ENCODE results near the gene SNAP29. TPM values are rescaled to one million over a fixed set of nuclear protein-coding genes. Genes with fewer than 3 reads are reported as not detected.
"Not testable (repeated sequence)": the region's sequence is repeated elsewhere in the genome, so short reads cannot be mapped to it uniquely, and the experiment has no call there.

The SNAP29 gene
- total RNA-seq, 4 donors from 2014 or later: 19.1 to 29.8 (median 22.8) TPM

DNA sequence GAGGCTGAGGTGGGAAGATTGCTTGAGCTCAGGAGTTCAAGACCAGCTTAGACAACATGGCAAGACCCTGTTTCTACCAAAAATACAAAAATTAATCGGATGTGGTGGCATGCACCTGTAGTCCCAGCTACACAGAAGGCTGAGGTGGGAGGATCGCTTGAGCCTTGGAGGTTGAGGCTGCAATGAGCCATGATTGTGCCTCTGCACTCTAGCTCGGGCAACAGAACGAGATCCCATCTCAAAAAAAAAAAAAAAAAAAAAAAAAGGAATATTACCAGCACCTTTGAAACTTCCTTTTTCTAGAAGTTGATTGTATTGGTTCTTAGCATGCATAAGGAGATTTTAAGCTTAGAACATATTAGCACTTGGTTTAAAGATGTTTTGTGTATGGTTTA, 69.8 kb downstream of the SNAP29 start:
- H3K9me3 ChIP-seq: no peaks in the 10 kb centered on the region
- TF ChIP-seq, protein P1, sequence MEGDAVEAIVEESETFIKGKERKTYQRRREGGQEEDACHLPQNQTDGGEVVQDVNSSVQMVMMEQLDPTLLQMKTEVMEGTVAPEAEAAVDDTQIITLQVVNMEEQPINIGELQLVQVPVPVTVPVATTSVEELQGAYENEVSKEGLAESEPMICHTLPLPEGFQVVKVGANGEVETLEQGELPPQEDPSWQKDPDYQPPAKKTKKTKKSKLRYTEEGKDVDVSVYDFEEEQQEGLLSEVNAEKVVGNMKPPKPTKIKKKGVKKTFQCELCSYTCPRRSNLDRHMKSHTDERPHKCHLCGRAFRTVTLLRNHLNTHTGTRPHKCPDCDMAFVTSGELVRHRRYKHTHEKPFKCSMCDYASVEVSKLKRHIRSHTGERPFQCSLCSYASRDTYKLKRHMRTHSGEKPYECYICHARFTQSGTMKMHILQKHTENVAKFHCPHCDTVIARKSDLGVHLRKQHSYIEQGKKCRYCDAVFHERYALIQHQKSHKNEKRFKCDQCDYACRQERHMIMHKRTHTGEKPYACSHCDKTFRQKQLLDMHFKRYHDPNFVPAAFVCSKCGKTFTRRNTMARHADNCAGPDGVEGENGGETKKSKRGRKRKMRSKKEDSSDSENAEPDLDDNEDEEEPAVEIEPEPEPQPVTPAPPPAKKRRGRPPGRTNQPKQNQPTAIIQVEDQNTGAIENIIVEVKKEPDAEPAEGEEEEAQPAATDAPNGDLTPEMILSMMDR (IDR thresholded peaks at IDR 0.05): no peak
- TF ChIP-seq EP300 (IDR thresholded peaks at IDR 0.05) (no peak), POLR2A (IDR thresholded peaks at IDR 0.05) (no peak), POLR2AphosphoS5 (IDR thresholded peaks at IDR 0.05) (no peak)
- no peaks in the 10 kb centered on the region for H3K36me3 ChIP-seq
- no peak for DNase-seq (ENCODE audit: low spot score in 2 of 2)
- 93% methylated on average over 4 of the region's 4 CpGs for WGBS
- no peaks in the 10 kb centered on the region for H3K27me3 ChIP-seq
- no peak overlapping the region for H3K4me3 ChIP-seq
- H3K4me1 ChIP-seq: peaks cover 33% of the 10 kb centered on the region
- H3K27ac ChIP-seq: no peak overlapping the region

DNA sequence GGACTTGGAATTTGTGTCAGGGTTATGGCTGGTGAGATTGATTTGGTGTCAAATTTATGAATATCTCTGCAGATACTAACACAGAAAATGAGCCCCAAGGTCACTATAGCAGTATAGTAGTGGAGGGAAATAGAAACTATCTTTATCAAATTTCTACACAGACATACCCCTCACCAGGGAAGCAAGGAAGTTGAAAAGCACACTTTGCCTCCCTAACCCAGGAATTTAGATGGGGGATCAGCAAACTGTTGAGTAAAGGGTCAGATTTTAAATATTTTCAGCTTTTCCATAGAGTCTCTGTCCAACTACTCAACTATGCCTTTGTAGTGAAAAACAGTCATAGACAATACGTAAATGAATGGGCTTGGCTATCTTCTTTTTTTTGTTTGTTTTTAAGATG, 71.2 kb downstream of the SNAP29 start:
- Histone ChIP-seq H3K9me3 (no peaks in the 10 kb centered on the region), H3K27ac (no peak overlapping the region), H3K4me1 (peaks cover 27% of the 10 kb centered on the region), H3K27me3 (no peaks in the 10 kb centered on the region), H3K36me3 (peaks cover 13% of the 10 kb centered on the region), H3K4me3 (no peak overlapping the region)
- 97% methylated on average over 1 of the region's 1 CpG for WGBS
- TF ChIP-seq EP300 (IDR thresholded peaks at IDR 0.05) (no peak), POLR2A (IDR thresholded peaks at IDR 0.05) (no peak), POLR2AphosphoS5 (IDR thresholded peaks at IDR 0.05) (no peak)
- TF ChIP-seq, protein P1 (IDR thresholded peaks at IDR 0.05): no peak
- DNase-seq (ENCODE audit: low spot score in 2 of 2): no peak

DNA sequence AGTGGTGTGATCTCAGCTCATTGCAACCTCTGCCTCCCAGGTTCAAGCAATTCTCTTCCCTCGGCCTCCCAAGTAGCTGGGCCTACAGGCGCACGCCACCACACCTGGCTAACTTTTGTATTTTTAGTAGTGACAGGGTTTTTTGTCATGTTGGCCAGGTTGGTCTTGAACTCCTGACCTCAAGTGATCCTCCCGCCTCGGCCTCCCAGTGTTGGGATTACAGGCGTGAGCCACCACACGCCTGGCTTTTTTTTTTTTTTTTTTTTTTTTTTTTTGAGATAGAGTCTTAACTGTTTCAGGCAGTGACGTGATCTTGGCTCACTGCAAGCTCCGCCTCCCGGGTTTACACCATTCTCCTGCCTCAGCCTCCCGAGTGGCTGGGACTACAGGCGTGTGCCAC, 71.6 kb downstream of the SNAP29 start:
- DNase-seq (ENCODE audit: low spot score in 2 of 2); H3K27ac ChIP-seq; H3K27me3 ChIP-seq; H3K4me3 ChIP-seq; H3K9me3 ChIP-seq: not testable (repeated sequence)
- Histone ChIP-seq H3K36me3 (peaks cover 15% of the 10 kb centered on the region), H3K4me1 (peaks cover 23% of the 10 kb centered on the region)
- WGBS: 97% methylated on average over 12 of the region's 12 CpGs

DNA sequence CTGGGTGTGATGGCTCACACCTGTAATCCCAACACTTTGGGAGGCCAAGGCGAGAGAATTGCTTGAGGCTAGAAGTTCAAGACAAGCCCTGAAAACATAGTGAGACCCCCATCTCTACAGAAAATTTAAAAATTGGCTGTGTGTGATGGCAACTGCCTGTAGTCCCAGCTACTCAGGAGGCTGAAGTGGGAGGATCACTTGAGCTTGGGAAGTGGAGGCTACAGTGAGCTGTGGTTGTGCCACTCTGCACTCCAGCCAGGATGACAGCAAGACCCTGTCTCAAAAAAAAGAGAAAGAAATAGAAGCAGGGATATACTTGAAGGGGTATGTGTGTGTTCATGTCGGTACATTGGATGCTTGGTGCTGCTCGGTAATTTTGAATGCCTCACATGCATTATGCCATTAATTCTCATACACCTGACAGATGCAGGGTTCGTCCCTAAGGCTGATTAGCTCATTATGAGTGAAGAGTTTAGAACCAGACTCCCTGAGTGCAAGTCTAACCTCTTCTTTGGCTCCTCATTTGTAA, 72.4 kb downstream of the SNAP29 start:
- TF ChIP-seq POLR2AphosphoS5 (IDR thresholded peaks at IDR 0.05) (no peak), EP300 (IDR thresholded peaks at IDR 0.05) (no peak), POLR2A (IDR thresholded peaks at IDR 0.05) (no peak)
- TF ChIP-seq, protein P1 (IDR thresholded peaks at IDR 0.05): no peak
- peaks cover 23% of the 10 kb centered on the region for H3K4me1 ChIP-seq

DNA sequence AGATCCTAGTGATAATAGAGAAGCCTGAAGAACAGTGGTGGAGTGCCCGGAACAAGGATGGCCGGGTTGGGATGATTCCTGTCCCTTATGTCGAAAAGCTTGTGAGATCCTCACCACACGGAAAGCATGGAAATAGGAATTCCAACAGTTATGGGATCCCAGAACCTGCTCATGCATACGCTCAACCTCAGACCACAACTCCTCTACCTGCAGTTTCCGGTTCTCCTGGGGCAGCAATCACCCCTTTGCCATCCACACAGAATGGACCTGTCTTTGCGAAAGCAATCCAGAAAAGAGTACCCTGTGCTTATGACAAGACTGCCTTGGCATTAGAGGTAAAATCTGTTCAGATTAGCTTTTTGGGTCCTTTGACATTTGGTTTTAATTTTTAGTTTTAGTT, 75.1 kb downstream of the SNAP29 start:
- DNase-seq (ENCODE audit: low spot score in 2 of 2): no peak
- Histone ChIP-seq H3K4me3 (no peak overlapping the region), H3K9me3 (no peaks in the 10 kb centered on the region), H3K4me1 (peaks cover 37% of the 10 kb centered on the region), H3K36me3 (peaks cover 19% of the 10 kb centered on the region), H3K27me3 (no peaks in the 10 kb centered on the region), H3K27ac (no peak overlapping the region)
- TF ChIP-seq POLR2A (IDR thresholded peaks at IDR 0.05): no peak
- TF ChIP-seq, protein P1 (IDR thresholded peaks at IDR 0.05): no peak
- no peak for TF ChIP-seq POLR2AphosphoS5 (IDR thresholded peaks at IDR 0.05)
- no peak for TF ChIP-seq EP300 (IDR thresholded peaks at IDR 0.05)
- 93% methylated on average over 7 of the region's 7 CpGs for WGBS

More for the DNA sequence above, 72.4 kb downstream of the SNAP29 start:
- no peak overlapping the region for H3K27ac ChIP-seq
- no peaks in the 10 kb centered on the region for H3K9me3 ChIP-seq
- no peak for DNase-seq (ENCODE audit: low spot score in 2 of 2)
- no peaks in the 10 kb centered on the region for H3K27me3 ChIP-seq
- H3K36me3 ChIP-seq: peaks cover 18% of the 10 kb centered on the region
- no peak overlapping the region for H3K4me3 ChIP-seq
- 88% methylated on average over 4 of the region's 4 CpGs for WGBS

DNA sequence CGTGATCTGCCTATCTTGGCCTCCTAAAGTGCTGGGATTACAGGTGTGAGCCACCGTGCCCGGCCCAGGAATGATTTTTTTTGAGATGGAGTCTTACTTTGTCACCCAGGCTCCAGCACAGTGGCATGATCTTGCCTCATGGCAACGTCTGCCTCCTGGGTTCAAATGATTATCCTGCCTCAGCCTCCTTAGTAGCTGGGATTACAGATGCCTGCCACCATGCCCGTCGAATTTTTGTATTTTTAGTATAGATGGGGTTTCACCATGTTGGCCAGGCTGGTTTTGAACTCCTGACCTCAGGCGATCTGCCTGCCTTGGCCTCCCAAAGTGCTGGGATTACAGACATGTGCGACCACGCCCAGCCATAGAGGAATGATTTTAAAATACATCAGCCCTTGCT, 76.2 kb downstream of the SNAP29 start:
- not testable (repeated sequence) for H3K4me3 ChIP-seq; H3K27me3 ChIP-seq; H3K9me3 ChIP-seq; DNase-seq (ENCODE audit: low spot score in 2 of 2); H3K27ac ChIP-seq
- WGBS: 84% methylated on average over 9 of the region's 9 CpGs
- peaks cover 42% of the 10 kb centered on the region for H3K4me1 ChIP-seq
- peaks cover 19% of the 10 kb centered on the region for H3K36me3 ChIP-seq

DNA sequence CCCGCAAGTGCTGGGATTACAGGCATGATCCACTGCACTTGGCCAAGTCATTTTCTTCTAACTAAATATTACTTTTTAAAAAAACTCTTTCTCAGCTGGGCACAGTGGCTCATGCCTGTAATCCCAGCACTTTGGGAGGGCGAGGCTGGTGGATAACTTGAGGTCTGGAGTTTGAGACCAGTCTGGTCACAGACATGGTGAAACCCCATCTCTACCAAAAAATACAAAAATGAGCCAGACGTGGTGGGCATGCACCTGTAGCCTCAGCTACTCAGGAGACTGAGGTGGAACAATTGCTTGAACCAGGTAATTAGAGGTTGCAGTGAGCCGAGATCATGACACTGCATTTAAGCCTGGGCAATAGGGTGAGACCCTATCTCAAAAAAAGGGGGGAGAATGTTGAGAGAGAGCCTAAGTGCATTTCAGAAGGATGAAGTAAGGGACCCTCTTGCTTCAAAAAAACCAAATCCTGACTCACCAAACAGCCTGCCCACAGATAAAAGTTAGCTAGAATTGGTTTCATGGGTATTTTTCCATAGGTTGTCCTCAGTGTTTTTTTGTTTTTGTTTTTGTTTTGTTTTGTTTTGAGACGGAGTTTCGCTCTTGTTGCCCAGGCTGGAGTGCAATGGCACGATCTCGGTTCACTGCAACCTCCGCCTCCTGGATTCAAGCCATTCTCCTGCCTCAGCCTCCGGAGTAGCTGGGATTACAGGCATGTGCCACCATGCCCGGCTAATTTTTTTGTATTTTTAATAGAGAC, 77.2 kb downstream of the SNAP29 start:
- not testable (repeated sequence) for H3K27me3 ChIP-seq; DNase-seq (ENCODE audit: low spot score in 2 of 2); H3K27ac ChIP-seq; H3K4me3 ChIP-seq; H3K9me3 ChIP-seq
- 66% methylated on average over 11 of the region's 11 CpGs for WGBS
- Histone ChIP-seq H3K36me3 (peaks cover 19% of the 10 kb centered on the region), H3K4me1 (peaks cover 48% of the 10 kb centered on the region)

Data from suprapubic skin (tissue), 4 donors.